Glutamatergic neuron (in vitro differentiated cells): Measurements from ENCODE around the gene ASIP. TPM values are rescaled to one million over a fixed set of nuclear protein-coding genes. Genes with fewer than 3 reads are reported as not detected.

Experiments
- DNase-seq: peaks from one replicate; pipeline ENCODE4 v3.0.0; 2022
- H3K27ac Mint-ChIP-seq: one replicate; pipeline ENCODE4 v1.8.0; 2020; ENCODE audit warnings: mild to moderate bottlenecking, mixed read lengths, inconsistent platforms; ENCODE audit not compliant: unreplicated experiment
- H3K27me3 Mint-ChIP-seq: one replicate; pipeline ENCODE4 v1.8.0; 2020; ENCODE audit warnings: mild to moderate bottlenecking, moderate library complexity, mixed read lengths, inconsistent platforms; ENCODE audit not compliant: unreplicated experiment
- H3K36me3 Mint-ChIP-seq: one replicate; pipeline ENCODE4 v1.8.0; 2020; ENCODE audit warnings: mild to moderate bottlenecking, mixed read lengths, inconsistent platforms; ENCODE audit not compliant: unreplicated experiment
- H3K4me1 Mint-ChIP-seq: one replicate; pipeline ENCODE4 v1.8.0; 2020; ENCODE audit warnings: mild to moderate bottlenecking, low read depth, mixed read lengths, inconsistent platforms; ENCODE audit not compliant: unreplicated experiment
- H3K4me3 Mint-ChIP-seq: one replicate; pipeline ENCODE4 v1.8.0; 2020; ENCODE audit warnings: mild to moderate bottlenecking, mixed read lengths, inconsistent platforms; ENCODE audit not compliant: unreplicated experiment
- H3K9me3 Mint-ChIP-seq: one replicate; pipeline ENCODE4 v1.8.0; 2020; ENCODE audit warnings: mild to moderate bottlenecking, moderate library complexity, mixed read lengths, inconsistent platforms; ENCODE audit not compliant: unreplicated experiment
- total RNA-seq: library from RNA; stranded (reverse); fragmentation: NEBNext Ultra II Directional; extraction: Animal tissue kit (Norgen Biotek cat#: 25700); gene quantifications from one replicate; pipeline ENCODE4 v1.2.1, GENCODE V29; 2021; ENCODE audit not compliant: unreplicated experiment
- TF ChIP-seq, protein P1 (sequence below): fragments of 200-600 bp; sonication (generic); IDR thresholded peaks from one replicate; pipeline ENCODE4 v1.5.0; 2021; ENCODE audit not compliant: partially characterized antibody, unreplicated experiment

ASIP gene
- total RNA-seq, 1 donor from 2014 or later, result not detected

DNA sequence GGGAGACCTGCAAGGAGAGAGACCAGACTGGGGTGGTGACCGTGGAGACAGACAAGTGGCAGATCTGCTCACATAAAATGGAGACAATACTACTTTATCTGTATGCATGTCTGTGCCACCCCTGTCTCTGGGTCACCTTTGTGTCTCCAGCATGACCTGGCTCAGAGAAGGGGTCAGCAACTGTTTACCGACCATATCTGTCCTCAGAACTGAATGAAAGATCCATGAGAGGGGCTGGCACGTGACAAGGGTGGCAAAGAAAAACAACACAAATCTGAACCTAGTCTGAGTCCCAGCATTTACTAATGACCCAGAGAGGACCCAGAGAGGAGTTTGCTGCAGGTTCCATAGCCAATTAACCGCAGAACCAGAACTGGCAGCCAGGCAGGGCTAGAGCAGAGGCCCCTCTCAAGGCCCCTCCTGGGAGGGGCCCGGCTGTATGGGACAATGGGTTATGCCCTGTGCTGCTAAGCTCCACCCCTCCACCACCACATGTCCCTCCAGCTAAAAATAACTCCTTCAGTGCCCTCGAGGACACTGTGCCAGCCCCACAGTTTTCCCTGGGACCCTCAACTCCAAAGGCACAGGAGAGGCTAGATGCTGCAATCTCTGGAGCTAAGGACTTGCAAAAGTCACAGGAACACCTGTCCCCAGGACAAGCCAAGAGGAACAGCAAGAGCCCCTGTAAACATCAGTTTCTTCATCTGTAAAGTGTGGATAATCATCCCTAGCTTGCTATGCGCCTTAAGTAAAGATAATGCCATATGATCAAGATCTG, 59.8 kb downstream of the ASIP start:
- H3K9me3 Mint-ChIP-seq, result peaks cover 5% of the 10 kb centered on the region
- H3K4me1 Mint-ChIP-seq, result peaks cover 5% of the 10 kb centered on the region
- H3K4me3 Mint-ChIP-seq, result peak overlapping the region; percentile 30
- TF ChIP-seq, protein P1, sequence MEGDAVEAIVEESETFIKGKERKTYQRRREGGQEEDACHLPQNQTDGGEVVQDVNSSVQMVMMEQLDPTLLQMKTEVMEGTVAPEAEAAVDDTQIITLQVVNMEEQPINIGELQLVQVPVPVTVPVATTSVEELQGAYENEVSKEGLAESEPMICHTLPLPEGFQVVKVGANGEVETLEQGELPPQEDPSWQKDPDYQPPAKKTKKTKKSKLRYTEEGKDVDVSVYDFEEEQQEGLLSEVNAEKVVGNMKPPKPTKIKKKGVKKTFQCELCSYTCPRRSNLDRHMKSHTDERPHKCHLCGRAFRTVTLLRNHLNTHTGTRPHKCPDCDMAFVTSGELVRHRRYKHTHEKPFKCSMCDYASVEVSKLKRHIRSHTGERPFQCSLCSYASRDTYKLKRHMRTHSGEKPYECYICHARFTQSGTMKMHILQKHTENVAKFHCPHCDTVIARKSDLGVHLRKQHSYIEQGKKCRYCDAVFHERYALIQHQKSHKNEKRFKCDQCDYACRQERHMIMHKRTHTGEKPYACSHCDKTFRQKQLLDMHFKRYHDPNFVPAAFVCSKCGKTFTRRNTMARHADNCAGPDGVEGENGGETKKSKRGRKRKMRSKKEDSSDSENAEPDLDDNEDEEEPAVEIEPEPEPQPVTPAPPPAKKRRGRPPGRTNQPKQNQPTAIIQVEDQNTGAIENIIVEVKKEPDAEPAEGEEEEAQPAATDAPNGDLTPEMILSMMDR, result no peak
- no peaks in the 10 kb centered on the region for H3K27me3 Mint-ChIP-seq
- no peak overlapping the region for H3K27ac Mint-ChIP-seq
- no peak for DNase-seq
- H3K36me3 Mint-ChIP-seq, result no peaks in the 10 kb centered on the region

DNA sequence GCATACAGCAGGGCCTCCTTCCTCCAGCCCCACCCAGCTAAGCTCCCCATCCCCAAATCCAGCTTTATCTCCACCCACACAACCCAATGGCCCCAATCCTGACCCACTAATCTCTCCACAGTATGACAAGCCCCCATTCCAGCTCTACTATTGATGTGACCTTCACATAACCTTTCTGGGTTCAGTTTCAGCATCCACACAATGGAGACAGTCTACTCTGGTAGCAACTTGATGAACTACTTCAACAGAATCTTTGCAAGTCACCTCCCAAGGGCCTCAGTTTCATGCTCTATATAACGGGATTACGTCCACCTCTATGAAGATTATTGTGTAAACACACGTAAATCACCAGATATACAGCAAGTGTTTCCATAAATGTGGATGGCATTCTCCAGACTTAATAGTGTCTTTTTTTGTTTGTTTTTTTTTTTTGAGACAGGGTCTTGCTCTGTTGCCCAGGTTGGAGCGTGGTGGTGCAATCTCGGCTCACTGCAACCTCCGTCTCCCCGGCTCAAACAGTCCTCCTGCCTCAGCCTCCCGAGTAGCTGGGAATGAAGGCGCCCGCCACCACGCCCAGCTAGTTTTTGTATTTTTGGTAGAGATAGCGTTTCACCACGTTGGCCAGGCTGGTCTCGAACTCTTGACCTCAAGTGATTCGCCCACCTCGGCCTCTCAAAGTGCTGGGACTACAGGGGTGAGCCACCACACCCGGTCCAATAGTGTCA, 60.5 kb downstream of the ASIP start:
- TF ChIP-seq, protein P1, result no peak
- Mint-ChIP-seq H3K36me3 (no peaks in the 10 kb centered on the region), H3K4me3 (peak overlapping the region; percentile 92), H3K4me1 (no peaks in the 10 kb centered on the region), H3K9me3 (peaks cover 5% of the 10 kb centered on the region), H3K27me3 (no peaks in the 10 kb centered on the region), H3K27ac (peak overlapping the region; percentile 90)
- no peak for DNase-seq

DNA sequence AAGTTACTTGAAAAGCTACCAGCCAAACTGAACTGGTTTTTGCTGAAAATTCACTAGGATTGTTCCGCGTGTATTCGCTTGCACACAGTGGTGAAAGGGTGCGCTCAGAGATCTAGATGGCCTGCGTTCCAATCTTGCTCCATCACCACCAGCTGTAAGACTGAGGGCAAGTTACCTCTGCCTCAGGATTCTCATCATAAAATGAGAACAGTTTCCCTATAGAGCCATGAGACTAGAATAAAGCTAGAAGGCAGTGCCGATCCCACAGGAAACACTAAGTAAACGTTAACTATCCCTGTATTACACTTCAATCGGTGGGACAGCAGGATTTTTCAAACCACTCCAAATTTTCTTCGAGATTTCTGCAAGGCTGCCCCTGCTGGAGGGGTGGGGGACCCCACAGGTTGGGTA, 61.1 kb downstream of the ASIP start:
- H3K36me3 Mint-ChIP-seq, result no peaks in the 10 kb centered on the region
- peaks cover 5% of the 10 kb centered on the region for H3K9me3 Mint-ChIP-seq
- TF ChIP-seq, protein P1, result peak; percentile 61
- peak overlapping the region; percentile 90 for H3K27ac Mint-ChIP-seq
- H3K27me3 Mint-ChIP-seq, result no peaks in the 10 kb centered on the region
- peak overlapping the region; percentile 92 for H3K4me3 Mint-ChIP-seq
- no peak for DNase-seq
- H3K4me1 Mint-ChIP-seq, result no peaks in the 10 kb centered on the region

DNA sequence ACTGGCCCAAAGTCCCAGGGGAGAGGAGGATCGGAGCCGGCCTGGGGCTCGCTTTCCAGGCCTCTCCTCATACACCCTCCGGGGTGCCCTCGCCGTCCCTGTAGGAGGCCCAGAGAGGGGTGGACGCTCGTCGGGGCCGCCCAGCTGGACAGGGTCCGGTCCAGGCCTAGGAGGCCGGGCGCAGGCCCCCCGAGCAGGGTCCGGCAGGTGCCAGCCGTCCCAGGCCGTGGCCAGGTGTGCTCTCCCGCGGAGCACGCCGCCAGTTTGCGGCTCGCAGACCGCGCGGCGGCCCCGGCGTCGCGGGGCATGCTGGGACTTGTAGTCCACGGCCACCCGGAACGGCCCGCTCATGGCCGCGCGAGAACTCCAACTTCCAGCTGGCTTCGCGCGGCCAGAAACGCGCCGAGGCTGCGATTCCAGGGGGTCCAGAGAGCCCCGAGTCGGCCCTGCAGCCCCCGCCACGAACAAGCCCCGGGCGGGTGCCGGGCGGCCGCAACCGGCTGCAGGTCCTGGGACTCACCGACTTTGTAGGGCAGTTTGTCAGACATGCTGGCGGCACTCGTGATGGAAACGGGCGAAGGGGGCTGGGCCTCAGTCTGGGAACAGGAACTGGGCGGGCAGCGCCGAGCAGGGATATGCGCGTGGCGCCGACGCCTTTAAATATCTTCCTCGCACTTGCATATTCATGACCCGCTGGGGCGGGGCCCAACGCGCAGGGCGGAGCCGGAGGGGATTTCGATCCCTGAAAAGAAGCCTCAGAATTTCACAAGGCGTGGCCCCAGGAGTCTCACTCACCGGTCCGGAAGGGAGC, 61.7 kb downstream of the ASIP start, which contains the start of gene AHCY:
Gene AHCY (minus strand): TSS at position 633 of the 811 bp plus-strand sequence. CDS start 85 bp downstream, at position 548.
- peaks cover 1% of the 10 kb centered on the region for H3K27me3 Mint-ChIP-seq
- TF ChIP-seq, protein P1, result peak; percentile 28
- H3K9me3 Mint-ChIP-seq, result peaks cover 3% of the 10 kb centered on the region
- no peaks in the 10 kb centered on the region for H3K36me3 Mint-ChIP-seq
- H3K4me1 Mint-ChIP-seq, result no peaks in the 10 kb centered on the region
- peak within 1 kb of the TSS; percentile 90 for H3K27ac Mint-ChIP-seq
- peak; percentile 93 for DNase-seq
- H3K4me3 Mint-ChIP-seq, result peak within 1 kb of the TSS; percentile 92
